HL-60/S4 treated with phorbol 12-myristate 13-acetate at 8.2 ng/mL for 4 days and 3 days (cell line): ENCODE data around the gene OR4C12.
"Not testable (repeated sequence)": the region's sequence is repeated elsewhere in the genome, so short reads cannot be mapped to it uniquely, and the experiment has no call there.

Experiments used
- in situ Hi-C: fragments of 300-500 bp; cut with MboI; formaldehyde crosslinking; loops from 2 replicates; pipeline ENCODE4 v1.15.0; 2022; ENCODE audit warnings: low sequenced_read_pairs

The OR4C12 gene

DNA sequence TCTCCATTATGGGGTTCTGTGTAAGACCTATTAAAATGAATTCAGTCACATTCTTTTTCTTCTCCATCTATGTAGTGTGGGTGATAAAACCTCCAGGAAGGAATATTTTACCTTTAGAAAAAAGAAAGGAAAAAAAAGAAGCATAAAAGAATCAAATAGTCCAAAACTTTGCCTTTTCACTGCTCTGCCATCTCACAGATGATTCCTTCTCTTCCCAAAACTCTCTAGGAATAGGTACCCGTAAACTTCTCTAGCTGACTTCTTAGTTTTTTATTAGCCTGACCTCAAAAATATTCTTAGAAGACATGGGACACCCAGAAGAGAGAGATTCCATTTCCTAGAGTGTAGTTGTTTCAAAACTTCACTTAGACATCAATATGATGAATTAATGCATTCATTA is at the start of gene OR4C12:
Gene OR4C12, minus strand, starts transcription at position 101 of the 400 bp plus-strand sequence. Its CDS starts 34 bp downstream, at position 67.
- in situ Hi-C loops: not testable (repeated sequence)

DNA sequence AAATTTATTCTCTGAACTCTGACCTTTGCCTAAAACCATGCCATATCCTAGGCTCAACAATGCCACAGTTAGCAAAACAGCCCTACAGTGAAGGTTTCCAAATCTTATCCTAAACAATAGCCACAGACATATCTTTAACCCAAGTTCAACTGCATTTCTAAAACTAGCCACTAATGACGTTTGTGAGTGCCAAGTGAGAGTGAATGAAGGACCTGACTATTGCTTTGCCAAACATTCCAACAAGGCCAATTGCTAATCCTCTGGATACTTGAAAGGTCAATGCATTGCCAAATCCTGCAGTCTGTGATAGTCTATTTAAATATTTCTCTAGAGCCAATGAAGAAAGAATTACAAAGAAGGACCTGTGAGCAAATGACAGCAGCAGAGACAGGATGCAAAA is 47.9 kb upstream of the OR4C12 start:
- in situ Hi-C loops: no loop called here

- in situ Hi-C loops: no loop called here
These were observed 13.2 kb upstream of the OR4C12 start for GRCh38 chr11:49995565-49995964.

DNA sequence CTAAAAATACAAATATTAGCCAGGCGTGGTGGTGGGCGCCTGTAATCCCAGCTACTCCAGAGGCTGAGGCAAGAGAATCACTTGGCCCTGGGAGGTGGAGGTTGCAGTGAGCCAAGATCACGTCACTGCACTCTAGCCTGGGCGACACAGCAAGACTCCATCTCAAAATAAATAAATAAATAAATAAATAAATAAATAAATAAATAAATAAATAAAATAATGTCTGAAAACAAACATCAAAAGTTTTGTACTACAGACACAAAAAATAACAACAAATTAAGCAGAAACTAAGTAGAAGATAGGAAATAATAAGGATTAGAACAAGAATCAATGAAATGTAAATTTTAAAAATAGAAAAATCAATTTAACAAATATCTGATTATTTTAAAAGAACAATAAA is 8.9 kb downstream of the OR4C12 start:
- in situ Hi-C loops: not testable (repeated sequence)

DNA sequence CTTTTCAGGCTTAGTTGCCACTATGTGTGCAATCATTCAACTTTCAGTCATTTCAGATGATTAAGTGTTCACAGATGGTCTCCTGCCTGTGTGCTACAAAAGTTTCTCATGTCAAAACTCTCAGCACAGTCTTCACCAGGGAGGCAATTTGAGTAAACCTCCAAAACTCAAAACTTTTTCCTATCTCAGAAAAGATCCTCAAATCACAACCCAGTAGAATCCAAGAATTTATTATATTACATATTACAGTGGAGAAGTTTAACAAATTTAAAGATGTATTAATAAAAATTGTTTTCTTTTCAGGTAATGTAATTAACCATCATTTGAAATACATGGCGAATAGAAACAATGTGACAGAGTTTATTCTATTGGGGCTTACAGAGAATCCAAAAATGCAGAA is 30.2 kb downstream of the OR4C12 start, which contains the start of gene OR4C13:
Gene OR4C13, plus strand, starts transcription at position 301 of the 400 bp plus-strand sequence. Its CDS starts 32 bp downstream, at position 333.
- in situ Hi-C loops: no loop called here

DNA sequence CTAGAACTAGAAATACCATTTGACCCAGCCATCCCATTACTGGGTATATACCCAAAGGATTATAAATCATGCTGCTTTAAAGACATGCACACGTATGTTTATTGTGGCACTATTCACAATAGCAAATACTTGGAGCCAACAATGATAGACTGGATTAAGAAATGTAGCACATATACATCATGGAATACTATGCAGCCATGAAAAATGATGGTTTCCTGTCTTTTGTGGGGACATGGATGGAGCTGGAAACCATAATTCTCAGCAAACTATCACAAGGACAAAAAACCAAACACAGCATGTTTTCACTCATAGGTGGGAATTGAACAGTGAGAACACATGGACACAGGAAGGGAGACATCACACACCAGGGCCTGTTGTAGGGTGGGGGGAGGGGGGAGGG is 33.6 kb downstream of the OR4C12 start:
- in situ Hi-C loops: not testable (repeated sequence)
